Thymus (tissue), 11 donors: ENCODE data around the gene GIPC1. TPM values are rescaled to one million over a fixed set of nuclear protein-coding genes. Genes with fewer than 3 reads are reported as not detected.

Experiments
- DNase-seq, 9 donors: peaks; one replicate each; pipeline ENCODE4 v3.0.0-alpha.2; 2013; ENCODE audit warnings: low spot score in 9 of 9, low read depth in 6 of 9, missing footprints in 1 of 9
- H3K27ac ChIP-seq, 2 donors: one replicate each; pipeline ENCODE4 v1.5.1; 2013; ENCODE audit warnings: control low read depth in 1 of 2, low read depth in 1 of 2, low read length in 1 of 2, mild to moderate bottlenecking in 1 of 2, moderate library complexity in 1 of 2
- H3K27me3 ChIP-seq, 2 donors: one replicate each; pipeline ENCODE4 v1.5.1; 2013; ENCODE audit warnings: low read length in 1 of 2; ENCODE audit not compliant: control insufficient read depth in 2 of 2, insufficient read depth in 1 of 2
- H3K36me3 ChIP-seq, 2 donors: one replicate each; pipeline ENCODE4 v1.5.1; 2013; ENCODE audit warnings: low read length in 1 of 2, mild to moderate bottlenecking in 1 of 2, moderate library complexity in 1 of 2; ENCODE audit not compliant: control insufficient read depth in 2 of 2, insufficient read depth in 2 of 2
- H3K4me1 ChIP-seq, 2 donors: one replicate each; pipeline ENCODE4 v1.5.1; 2013; ENCODE audit warnings: low read length in 2 of 2; ENCODE audit not compliant: control insufficient read depth in 2 of 2, insufficient read depth in 2 of 2
- H3K4me3 ChIP-seq, 2 donors: one replicate each; pipeline ENCODE4 v1.5.1; 2013; ENCODE audit warnings: low read length in 2 of 2, control low read depth in 1 of 2, mild to moderate bottlenecking in 1 of 2
- H3K9me3 ChIP-seq, 2 donors: one replicate each; pipeline ENCODE4 v1.5.1; 2013; ENCODE audit warnings: low read length in 1 of 2, mild to moderate bottlenecking in 1 of 2; ENCODE audit not compliant: control insufficient read depth in 2 of 2, insufficient read depth in 1 of 2
- WGBS: extraction: QIAGEN DNeasy Blood & Tissue Kit; methylation state at CpG from one replicate; pipeline ENCODE4 v1.1.7; 2013; 5-methylcytosine and 5-hydroxymethylcytosine counted together
- polyA plus RNA-seq: library from polyadenylated mRNA; stranded (reverse); fragments of 200-250 nt; gene quantifications from one replicate; pipeline ENCODE4 v1.2.3, GENCODE V29; 2013
- total RNA-seq: library from RNA; stranded (reverse); fragments of 120-200 nt; gene quantifications from one replicate; pipeline ENCODE4 v1.2.4, GENCODE V29; 2013
- donor health status: healthy.

The GIPC1 gene
- total and polyA plus RNA-seq, 2 donors = 58.5 to 63.1 TPM

- Histone ChIP-seq H3K9me3 (no peaks in the 10 kb centered on the region), H3K27ac (no peak overlapping the region), H3K36me3 (no peaks in the 10 kb centered on the region), H3K4me1 (peaks cover 7 to 17% of the 10 kb centered on the region in 2 donors), H3K27me3 (peaks cover 0 to 10% of the 10 kb centered on the region in 2 donors), H3K4me3 (no peak overlapping the region)
- DNase-seq = no peak
- 96% methylated on average over 4 of the region's 4 CpGs for WGBS
Measured at GRCh38 chr19:14428882-14429416, 67.0 kb downstream of the GIPC1 start.

Other genes starting within 250 kb of the GIPC1 start
- gene ADGRE5, start 114.7 kb downstream of the GIPC1 start, total RNA-seq = 19.5 TPM
- gene ADGRE5, start 114.7 kb downstream of the GIPC1 start, polyA plus RNA-seq = 38.7 TPM
- 133 TPM for gene DDX39A, start 76.8 kb downstream of the GIPC1 start, total RNA-seq
- 197 TPM for gene DDX39A, start 76.8 kb downstream of the GIPC1 start, polyA plus RNA-seq
- 64.6 TPM for gene PKN1, start 62.8 kb downstream of the GIPC1 start, total RNA-seq
- gene PKN1, start 62.8 kb downstream of the GIPC1 start, polyA plus RNA-seq = 86.4 TPM
- not detected for gene PTGER1, start 20.8 kb downstream of the GIPC1 start, total RNA-seq
- 0.11 TPM for gene PTGER1, start 20.8 kb downstream of the GIPC1 start, polyA plus RNA-seq
- 70.7 TPM for gene DNAJB1, start 22.3 kb upstream of the GIPC1 start, total RNA-seq
- gene DNAJB1, start 22.3 kb upstream of the GIPC1 start, polyA plus RNA-seq = 65.0 TPM
- 51.3 TPM for gene TECR, start 33.5 kb upstream of the GIPC1 start, total RNA-seq
- 143 TPM for gene TECR, start 33.5 kb upstream of the GIPC1 start, polyA plus RNA-seq
- 255 TPM for gene NDUFB7, start 75.9 kb upstream of the GIPC1 start, total RNA-seq
- gene NDUFB7, start 75.9 kb upstream of the GIPC1 start, polyA plus RNA-seq = 216 TPM
- 1.2 TPM for gene CLEC17A, start 87.0 kb upstream of the GIPC1 start, total RNA-seq
- gene CLEC17A, start 87.0 kb upstream of the GIPC1 start, polyA plus RNA-seq = 2.3 TPM
- 0.33 TPM for gene ADGRE3, start 178.7 kb upstream of the GIPC1 start, total RNA-seq
- 0.09 TPM for gene ADGRE3, start 178.7 kb upstream of the GIPC1 start, polyA plus RNA-seq
- gene ZNF333, start 193.9 kb upstream of the GIPC1 start, total RNA-seq = 6.8 TPM
- gene ZNF333, start 193.9 kb upstream of the GIPC1 start, polyA plus RNA-seq = 14.5 TPM